GM21529 (cell line): Measurements from ENCODE around the gene MAGI3.
"Not testable (repeated sequence)": the region's sequence is repeated elsewhere in the genome, so short reads cannot be mapped to it uniquely, and the experiment has no call there.

Experiments
- ATAC-seq: cut with Tn5 transposase; IDR thresholded peaks from one replicate; pipeline ENCODE4 v1.9.1; 2021; ENCODE audit not compliant: unreplicated experiment

MAGI3 gene

GRCh38 chr1:113439277-113439670, 49.0 kb downstream of the MAGI3 start:
- ATAC-seq: no peak

- no peak for ATAC-seq
Measured at GRCh38 chr1:113442131-113442530, 51.8 kb downstream of the MAGI3 start.

- ATAC-seq: no peak
Measured at GRCh38 chr1:113444857-113445256, 54.5 kb downstream of the MAGI3 start.

- ATAC-seq: no peak
Measured at GRCh38 chr1:113451710-113452109, 61.4 kb downstream of the MAGI3 start.

GRCh38 chr1:113452921-113453770, 62.8 kb downstream of the MAGI3 start:
- no peak for ATAC-seq

- ATAC-seq: no peak
Measured at GRCh38 chr1:113453771-113454083, 63.4 kb downstream of the MAGI3 start.

- no peak for ATAC-seq
Measured at GRCh38 chr1:113455374-113455773, 65.1 kb downstream of the MAGI3 start.

GRCh38 chr1:113456967-113457366, 66.7 kb downstream of the MAGI3 start:
- no peak for ATAC-seq

GRCh38 chr1:113459279-113459678, 69.0 kb downstream of the MAGI3 start:
- ATAC-seq: no peak

- ATAC-seq: no peak
Measured at GRCh38 chr1:113467991-113468390, 77.7 kb downstream of the MAGI3 start.

GRCh38 chr1:113478427-113479195, 88.3 kb downstream of the MAGI3 start:
- ATAC-seq: not testable (repeated sequence)

- no peak for ATAC-seq
Measured at GRCh38 chr1:113479713-113480676, 89.7 kb downstream of the MAGI3 start.

GRCh38 chr1:113485131-113485530, 94.8 kb downstream of the MAGI3 start:
- ATAC-seq: not testable (repeated sequence)

GRCh38 chr1:113488576-113489177, 98.4 kb downstream of the MAGI3 start:
- no peak for ATAC-seq

- no peak for ATAC-seq
Measured at GRCh38 chr1:113490384-113490783, 100.1 kb downstream of the MAGI3 start.

GRCh38 chr1:113493533-113493932, 103.2 kb downstream of the MAGI3 start:
- ATAC-seq: no peak

- no peak for ATAC-seq
Measured at GRCh38 chr1:113505357-113505756, 115.0 kb downstream of the MAGI3 start.

GRCh38 chr1:113507552-113508214, 117.4 kb downstream of the MAGI3 start:
- ATAC-seq: no peak

- no peak for ATAC-seq
Measured at GRCh38 chr1:113508364-113509164, 118.2 kb downstream of the MAGI3 start.
